Head of caudate nucleus (tissue), 42 donors: Measurements from ENCODE around the gene ARX.

Experiments
- DNase-seq, 42 donors: peaks; one replicate each; pipeline versions ENCODE4 v3.0.0 to v3.0.0-alpha.2; 2020 to 2021; ENCODE audit warnings: mixed read lengths in 7 of 42
- intact Hi-C: fragments of 100-400 bp; cut with DNase I; formaldehyde crosslinking; loops from one replicate; pipeline ENCODE4 v1.15.0; 2022

Gene ARX

GRCh38 chrX:25015486-25016360, at the start of gene ARX:
ARX (minus strand) TSS chrX:25015965; CDS start chrX:25015737, 228 bp downstream.
- intact Hi-C loops = no loop called here
- DNase-seq = peak; percentile 42 to 89 (median 77)

DNA sequence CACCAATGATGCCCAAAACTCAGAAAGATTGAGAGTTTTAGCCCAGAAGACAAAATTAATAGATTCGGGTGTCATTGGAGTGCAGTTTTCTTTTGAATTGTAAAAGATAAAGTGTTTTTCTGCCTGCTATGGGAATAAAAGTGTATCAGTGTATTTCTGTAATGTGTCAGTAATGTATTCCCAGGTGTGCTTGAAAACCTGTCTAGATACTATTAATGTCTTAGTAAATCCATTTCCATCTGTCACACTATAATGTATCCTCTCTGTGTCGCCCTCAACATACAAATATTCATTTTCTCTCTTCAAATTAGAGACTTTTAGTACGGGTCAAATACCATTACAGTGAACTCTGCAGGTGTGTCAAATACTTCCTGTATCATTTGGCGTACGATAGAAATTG, 43.5 kb upstream of the ARX start:
- intact Hi-C loops = no loop called here
- DNase-seq = no peak

- DNase-seq = no peak
- intact Hi-C loops = no loop called here
These were observed 37.2 kb upstream of the ARX start for GRCh38 chrX:25052798-25053534.

- intact Hi-C loops = no loop called here
- no peak for DNase-seq
These were observed 34.2 kb upstream of the ARX start for GRCh38 chrX:25049971-25050370.

DNA sequence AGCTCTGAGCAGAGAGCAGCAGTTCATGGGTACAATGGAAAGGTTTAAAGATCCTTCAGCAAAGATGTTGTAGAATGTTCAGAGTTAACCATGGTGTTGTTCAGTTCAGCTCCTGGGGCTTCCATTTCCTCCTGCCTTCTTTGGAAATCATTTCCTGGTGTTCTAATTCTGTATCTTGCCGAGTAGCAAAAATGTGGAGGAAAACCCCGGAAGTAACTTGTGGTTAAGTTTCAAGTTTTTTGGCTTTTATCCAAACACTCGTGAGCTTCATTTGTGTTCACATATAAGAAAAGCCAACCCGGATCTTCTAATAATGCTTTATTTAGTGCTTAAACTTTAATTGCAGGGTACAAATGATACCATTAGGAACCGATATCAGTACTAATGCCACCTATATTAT, 33.6 kb upstream of the ARX start:
- DNase-seq = no peak

GRCh38 chrX:25048178-25048577, 32.4 kb upstream of the ARX start:
- DNase-seq = no peak
- intact Hi-C loops = no loop called here

More for the DNA sequence above, 33.6 kb upstream of the ARX start:
- intact Hi-C loops = no loop called here

DNA sequence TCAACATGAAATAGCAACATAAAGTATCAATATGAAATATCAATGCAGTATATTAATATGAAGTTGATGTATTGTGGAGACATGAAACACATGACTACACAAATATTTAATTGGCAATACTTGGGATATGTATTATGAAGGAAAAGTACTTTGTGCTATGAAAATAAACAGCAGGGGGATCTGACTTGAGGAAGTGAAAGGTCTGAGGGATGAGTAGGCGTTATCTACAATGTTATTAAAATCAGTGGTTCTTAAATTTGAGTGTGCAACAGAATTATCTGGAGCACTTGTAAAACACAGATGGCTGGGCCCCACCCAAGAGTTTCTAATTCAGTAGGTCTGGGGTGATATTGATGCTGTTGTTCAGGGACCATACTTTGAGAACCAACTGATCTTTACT, 27.4 kb upstream of the ARX start:
- DNase-seq = no peak
- intact Hi-C loops = no loop called here

GRCh38 chrX:25039036-25039435, 23.3 kb upstream of the ARX start:
- DNase-seq = no peak
- intact Hi-C loops = no loop called here

DNA sequence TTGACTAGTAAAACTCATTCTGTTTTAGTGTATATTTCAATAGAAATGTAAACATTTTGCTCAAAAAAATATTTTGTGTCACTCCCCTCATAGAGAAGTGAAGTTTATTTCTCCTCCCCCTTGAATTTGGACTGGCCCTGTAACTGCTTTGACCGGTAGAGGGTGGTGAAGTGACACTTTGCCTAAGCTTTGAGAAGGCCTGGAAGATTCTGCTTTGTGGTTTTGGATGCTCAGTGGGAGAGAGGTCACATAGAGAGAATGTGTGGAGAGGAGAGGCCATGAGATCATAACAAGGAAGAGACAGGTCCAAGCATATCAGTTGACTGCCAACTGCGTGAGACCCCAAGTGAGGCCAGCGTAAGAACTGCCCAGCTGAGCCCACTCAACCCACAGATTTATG, 19.1 kb upstream of the ARX start:
- DNase-seq = no peak
- intact Hi-C loops = no loop called here

- intact Hi-C loops = no loop called here
- DNase-seq = no peak
These were observed 13.6 kb upstream of the ARX start for GRCh38 chrX:25029288-25029825.

GRCh38 chrX:25028726-25029125, 13.0 kb upstream of the ARX start:
- DNase-seq = no peak
- intact Hi-C loops = no loop called here

DNA sequence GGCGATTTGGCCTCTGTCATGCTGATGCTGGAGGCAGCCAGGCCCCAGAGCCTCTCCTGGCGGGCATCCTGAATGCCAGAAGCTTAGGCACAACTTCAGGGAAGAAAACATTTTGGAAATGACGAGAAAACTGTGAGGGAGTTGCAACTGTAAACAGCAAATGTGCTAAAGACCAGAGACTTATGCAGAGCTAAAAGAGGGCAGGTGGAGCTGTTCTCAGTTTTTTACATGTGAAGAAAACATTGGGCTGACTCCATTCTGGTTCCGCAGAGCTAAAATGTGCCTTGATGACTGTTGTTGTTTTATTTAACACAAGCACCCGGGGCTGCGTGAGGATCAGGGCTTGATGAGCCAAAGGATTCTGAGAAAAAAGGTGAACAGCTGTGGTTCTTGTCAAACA, 10.8 kb upstream of the ARX start:
- DNase-seq = no peak
- intact Hi-C loops = no loop called here

DNA sequence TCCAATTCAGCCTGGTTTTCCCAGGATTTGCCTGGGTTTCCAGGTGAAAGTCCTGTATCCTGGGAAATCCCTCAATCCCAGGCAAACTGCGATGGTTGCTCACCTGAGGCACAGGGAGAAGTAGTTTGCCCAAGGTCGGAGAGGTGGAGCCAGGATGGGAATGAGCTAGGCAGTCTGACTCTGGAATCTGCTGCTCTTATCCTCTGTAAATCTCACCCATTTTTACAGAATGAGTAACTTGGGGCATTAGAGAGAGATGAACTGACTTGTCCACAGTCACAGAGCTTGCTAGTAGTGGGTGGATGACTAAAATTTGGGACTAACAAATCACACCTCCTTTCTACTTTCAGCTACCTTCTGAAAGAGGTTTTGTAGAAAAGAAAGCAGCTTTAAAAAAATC, 9.8 kb upstream of the ARX start:
- no peak for DNase-seq
- intact Hi-C loops = no loop called here

- intact Hi-C loops = no loop called here
- no peak for DNase-seq
These were observed 8.1 kb upstream of the ARX start for GRCh38 chrX:25023908-25024307.

DNA sequence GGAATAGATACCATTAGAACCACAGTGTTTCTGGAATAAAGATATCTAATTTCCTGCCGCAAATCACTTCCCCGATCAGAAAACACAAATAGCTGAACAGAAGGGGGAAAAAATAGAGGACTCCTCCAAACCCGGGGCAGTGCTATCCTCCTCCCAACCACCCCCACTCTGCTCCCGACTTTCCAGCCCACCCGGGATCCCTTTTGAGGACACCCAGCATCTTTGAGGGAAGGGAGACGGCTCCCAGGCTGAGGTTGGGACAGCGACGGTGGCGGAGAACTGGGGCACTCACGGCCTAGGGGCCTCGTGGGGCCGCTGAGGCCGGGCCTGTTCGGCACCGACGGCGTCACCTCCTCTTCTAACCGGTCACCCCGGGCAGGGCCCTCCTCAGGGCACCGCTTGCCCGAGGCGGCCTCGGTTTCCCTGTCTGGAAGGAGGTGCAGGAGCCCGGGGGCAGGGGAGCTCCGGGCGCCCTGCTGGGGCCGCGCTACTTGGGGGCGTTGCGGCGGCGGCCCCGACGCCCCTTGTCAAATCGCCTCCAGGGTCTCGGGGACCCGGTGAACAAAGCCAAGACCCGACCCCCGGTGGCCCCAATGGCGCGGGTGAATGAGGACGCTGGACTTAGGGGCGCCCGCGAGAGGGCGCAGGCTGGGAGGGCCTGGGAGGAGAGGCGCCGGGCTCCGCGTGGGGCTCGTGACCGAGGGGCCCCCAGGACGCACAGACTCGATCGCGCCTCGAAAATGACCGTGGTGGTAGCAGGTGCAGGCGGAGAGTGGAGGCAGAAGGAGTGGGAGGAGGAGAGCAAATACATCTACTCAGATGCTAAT, 6.9 kb upstream of the ARX start:
- intact Hi-C loops = no loop called here
- DNase-seq = no peak

DNA sequence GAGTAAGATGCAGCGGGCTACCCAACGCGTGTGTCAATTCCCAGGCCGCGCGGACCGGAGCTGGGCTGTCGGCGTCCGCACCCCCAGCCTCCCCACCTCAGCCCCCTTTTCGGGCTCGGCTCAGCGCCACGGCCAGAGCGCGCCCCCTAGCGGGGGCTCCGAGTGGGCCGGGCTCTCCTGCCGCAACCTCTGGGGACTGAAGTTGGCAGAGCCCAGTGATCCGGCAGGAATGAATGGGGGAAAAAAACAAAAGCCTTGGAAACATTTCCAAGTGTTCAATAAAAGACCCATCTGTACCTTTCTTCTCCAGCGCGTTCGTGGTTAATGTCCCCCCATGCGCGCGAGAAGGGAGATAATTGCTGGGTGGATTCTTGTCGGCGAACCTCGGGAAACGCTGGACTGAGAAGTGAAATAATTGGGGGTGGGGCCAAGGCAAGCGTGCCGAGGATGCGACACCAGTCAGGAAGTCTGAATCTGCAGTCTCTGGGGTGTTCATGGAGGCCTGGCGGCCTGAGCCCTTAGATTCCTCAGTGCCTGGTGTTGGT, 5.2 kb upstream of the ARX start:
- peak in 5 of 42 donors; percentile 19 to 58 (median 46) for DNase-seq
- intact Hi-C loops = no loop called here

DNA sequence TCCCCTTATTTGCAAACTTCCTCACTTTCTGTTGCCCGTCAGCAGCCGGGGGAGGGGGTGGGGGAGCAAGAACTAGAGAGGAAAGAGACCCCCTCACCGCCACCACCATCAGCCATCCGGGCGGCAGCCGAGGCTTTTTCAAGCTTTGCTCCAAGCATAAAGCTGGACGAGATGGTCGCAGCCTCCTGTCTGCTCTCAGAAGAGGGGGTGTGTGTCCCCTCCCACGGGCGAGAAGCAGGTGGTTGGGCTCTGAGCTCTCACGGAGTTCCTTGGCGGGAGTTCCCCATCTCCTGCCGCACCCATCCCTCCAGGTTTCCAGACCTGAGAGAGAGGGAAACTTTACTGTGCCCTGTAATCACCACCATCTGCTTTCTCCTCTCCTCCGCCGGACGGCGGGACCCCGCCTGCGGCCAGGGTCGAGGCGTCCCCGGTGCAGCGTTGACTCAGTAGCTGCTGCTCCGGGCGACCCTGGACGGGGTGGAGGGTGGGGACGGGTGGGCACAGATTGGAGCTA, 4.7 kb upstream of the ARX start:
- intact Hi-C loops = no loop called here
- no peak for DNase-seq

GRCh38 chrX:25019707-25020390, 4.1 kb upstream of the ARX start:
- intact Hi-C loops = no loop called here
- DNase-seq = no peak
